HG03558 (cell line): ENCODE measurements around the gene ABHD12.
"Not testable (repeated sequence)": the region's sequence is repeated elsewhere in the genome, so short reads cannot be mapped to it uniquely, and the experiment has no call there.

Experiments
- ATAC-seq: cut with Tn5 transposase; IDR thresholded peaks from one replicate; pipeline ENCODE4 v1.9.1; 2021; ENCODE audit warnings: moderate number of reproducible peaks; ENCODE audit not compliant: unreplicated experiment; ENCODE audit errors: extremely low read depth

ABHD12 gene

DNA sequence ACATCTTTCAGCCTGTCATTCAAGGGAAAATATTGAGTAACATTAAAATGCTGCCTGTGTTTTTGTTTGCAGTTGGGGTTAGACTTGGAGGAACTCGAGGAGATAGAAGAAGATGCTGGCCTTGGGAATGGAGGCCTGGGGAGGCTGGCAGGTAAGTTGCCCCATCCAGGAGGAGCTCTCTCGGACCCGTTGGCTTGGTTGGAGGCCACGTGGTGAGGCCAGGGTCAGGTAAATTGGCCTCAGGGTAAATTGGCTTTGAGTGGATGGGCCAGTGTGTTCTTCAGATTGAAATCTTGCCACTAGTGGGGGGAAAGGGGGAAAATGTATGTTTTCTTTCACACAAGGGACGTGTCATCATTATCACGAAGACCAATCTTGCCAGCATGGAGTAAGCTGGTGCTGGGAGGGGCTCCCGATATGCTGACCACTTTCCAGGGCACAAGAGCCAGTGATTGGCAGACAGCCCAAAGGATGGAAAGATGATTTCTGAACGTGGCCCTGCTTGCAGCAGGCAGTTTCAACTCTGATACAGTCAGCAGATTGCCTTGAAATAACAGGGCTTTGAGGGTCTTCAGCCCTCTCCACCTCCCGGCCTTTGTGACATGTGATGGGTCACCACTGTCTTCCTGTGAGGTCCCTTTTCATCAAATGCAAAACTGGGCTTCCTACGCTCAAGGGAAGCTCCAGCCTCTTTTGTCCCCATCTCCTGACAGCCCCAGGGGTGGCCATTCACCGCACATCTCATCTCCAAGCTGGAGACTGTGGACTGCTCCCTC lies 121.4 kb downstream of the ABHD12 start:
- no peak for ATAC-seq

DNA sequence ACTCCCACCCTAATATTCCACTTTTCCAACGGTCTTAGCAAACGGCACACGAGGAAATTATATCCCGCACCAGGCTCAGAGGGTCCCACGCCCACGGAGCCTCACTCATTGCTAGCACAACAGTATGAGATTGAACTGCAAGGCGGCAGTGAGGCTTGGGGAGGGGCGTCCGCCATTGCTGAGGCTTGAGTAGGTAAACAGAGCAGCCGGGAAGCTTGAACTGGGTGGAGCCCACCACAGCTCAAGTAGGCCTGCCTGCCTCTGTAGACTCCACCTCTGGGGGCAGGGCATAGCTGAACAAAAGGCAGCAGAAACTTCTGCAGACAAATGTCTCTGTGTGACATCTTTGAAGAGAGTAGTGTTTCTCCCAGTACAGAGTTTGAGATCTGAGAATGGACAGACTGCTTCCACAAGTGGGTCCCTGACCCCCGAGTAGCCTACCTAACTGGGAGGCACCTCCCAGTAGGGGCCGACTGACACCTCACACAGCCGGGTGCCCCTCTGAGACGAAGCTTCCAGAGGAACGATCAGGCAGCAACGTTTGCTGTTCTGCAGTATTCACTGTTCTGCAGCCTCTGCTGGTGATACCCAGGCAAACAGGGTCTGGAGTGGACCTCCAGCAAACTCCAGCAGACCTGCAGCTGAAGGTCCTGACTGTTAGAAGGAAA lies 129.7 kb downstream of the ABHD12 start:
- ATAC-seq = not testable (repeated sequence)

DNA sequence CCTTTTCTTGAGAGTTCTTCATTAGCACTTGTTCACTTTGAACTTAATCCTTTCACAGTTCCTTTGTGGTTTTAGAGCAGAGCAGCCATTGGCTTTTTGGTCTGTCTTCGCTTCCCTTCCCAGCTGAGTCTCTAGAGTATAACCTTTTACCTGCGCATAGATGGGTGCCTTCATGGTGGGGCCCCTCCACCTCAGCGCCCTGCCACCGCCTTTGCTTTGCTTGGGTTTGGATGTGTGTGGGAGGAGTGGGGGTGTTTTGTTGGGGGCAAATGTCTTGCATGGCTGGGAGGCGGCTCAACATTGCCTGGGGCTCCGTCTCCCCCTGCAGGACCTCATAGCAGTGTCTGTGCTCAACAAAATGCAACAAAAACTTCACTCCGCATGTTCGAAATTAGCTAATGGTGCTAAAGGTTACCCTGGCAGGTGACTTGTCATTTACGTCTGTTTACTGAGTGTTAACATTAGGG lies 130.8 kb downstream of the ABHD12 start:
- no peak for ATAC-seq

DNA sequence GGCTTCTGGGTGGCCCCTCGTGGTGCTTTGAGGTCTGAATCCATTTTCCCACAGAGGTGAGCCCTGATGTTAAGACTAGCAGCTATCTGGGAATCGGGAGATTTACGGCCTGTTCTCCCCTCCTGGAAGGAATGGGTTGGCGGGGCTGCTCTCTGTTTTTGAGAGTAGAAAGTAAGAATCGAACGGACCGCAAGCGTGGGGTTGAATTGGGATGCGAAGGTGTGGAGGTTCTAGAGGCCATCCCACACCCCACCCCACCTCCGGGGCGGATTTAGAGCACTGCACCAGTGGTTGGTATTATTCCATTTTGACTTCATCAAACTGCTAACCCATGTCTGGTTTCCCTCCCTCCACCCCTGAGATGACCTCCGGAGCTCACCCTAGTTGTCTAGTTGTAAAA lies 131.3 kb downstream of the ABHD12 start:
- no peak for ATAC-seq

DNA sequence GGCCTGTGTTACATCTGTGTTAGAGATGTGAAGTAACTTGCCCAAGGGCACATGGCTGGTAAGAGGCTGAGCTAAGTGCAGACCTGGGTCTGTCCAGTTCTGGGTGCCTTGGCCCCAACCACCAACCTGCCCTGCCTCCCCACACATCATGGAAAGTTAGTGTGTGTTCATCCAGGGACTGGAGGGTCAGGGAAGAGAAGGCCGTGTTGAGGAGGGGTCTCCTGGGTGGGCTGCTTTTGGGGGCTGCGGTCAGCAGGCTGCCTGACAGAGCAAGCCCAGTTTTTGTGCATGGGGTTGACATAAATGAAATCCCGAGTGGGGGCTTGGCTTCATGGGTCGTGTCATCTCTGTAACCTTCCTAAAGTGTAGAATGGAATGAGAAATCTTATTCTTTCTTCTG lies 131.8 kb downstream of the ABHD12 start:
- no peak for ATAC-seq

DNA sequence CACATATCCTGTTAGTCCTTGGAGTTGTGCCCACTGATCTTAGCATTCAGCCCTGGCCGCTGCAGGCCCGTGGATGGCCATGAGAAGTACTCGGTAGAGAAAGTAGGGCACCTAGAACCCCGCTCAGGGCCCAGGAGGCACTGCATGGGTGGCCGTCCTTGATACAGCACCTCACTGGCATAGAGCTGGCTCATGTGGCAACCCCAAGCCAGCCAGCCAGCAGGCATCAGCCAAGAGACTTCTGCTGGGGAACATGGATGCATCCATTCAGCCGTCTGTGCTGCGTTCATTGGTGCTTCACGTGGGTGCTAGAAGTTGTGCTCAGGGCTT lies 132.2 kb downstream of the ABHD12 start:
- ATAC-seq = no peak

DNA sequence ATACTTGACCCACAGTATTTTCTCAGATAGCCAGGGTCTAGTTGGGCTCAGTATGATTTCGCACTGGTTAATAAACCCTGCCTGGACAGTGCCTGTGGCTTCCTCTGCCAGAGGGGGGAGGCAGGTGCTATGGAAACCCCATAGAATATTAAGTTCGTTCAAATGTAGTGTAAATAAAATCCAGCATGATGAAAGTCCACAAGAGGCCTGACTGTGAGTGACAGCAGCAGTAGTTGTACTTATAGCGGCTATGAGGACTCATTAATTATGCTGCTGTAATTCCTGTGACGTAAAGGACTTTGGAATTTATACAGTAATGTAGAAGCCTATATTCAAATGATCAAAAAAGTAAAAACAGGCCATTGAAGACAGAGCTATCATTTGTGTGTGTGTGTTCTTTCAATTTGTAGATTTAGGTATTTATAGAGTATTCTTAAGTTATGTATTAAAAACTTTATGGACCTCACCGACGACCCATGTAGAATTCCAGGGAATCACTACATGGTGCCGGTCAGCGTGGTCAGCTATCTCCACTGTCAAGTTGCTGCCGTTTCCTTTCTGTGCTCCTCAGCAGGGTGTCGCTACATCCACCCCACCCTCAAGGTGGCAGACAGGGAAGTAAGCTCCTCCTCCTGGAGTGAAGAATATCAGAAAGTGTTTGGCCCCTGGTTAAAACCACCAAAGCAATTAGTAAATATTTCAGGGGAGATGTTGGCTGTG lies 132.7 kb downstream of the ABHD12 start:
- ATAC-seq = no peak

DNA sequence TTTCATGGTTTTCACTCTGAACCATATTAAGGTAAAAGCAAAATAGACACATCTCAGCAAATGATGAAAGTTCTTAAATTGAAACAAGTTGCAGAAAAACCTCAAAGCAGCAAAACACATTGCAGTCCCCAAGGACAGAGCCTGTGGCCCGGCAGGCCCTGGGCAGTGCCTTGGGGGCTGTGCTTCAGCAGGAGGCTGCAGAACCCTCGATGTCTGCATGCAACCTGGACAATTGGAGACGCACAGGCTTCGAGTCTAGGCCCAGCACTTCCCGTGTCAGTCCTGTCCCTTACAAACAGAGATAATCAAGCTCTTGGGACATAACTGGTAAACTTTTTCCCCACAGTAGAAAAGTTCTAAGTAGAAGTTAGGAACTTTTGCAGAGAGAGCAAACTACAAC lies 133.5 kb downstream of the ABHD12 start:
- no peak for ATAC-seq

DNA sequence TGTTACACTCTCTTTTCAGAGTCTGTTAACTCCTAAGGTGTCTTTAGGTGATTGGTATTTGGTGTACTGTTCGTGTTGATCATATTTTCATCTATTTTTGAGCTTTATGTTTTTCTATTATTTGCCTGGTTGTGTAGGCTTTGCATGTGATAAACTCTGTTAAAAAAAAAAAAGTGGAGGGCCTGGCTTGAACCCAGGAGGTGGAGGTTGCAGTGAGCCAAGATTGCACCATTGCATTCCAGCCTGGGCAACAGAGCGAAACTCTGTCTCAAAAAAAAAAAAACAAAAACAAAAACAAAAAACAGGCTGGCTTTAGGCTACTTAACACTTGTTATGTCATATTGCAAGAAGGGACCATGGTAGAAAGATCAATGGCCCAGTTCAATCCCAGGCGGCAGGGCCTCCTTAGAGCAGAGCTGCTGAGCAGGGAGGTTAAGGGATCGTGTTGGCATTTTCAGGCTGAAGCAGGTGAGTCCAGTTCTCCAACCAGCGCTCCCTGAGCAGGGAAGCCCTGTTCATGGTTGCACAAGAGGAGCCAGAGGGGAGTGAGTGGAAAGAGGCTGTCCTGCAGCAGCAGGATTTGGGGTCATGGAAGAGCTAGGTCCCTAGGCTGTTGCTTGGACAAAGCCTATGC lies 134.3 kb downstream of the ABHD12 start:
- no peak for ATAC-seq

DNA sequence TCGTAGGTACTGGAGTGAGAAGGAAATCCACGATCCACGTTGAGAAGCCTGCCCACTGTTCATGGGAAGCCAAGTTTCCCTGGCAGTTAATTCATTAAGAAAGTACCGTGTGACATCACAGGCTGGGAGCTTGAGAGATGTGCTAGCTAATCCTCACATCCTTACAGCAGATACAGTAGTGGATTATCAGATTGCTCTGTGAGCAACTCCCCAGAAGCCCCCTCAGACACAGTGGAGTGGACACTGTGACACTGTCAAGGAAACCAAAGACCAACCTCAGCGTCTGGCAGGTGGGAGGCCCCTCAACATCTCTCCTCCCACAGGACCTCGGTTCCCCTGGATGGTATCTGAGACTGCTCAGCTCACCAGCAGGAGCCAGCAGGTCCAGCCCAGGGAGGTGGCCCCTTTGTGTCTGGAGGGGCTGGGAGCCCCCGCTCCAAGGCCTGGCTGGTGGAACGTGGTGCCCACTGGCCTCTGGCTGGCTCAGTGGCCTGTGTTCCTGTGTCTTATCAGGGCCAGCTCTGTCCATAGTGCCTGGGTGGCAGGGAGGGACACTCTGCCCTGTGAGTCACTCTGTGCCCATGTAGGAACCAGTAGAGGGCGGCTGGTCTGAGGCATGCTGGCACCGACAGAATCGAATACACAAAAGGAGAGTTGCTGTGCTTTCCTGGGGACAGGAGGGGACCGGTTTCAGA lies 135.5 kb downstream of the ABHD12 start:
- no peak for ATAC-seq

DNA sequence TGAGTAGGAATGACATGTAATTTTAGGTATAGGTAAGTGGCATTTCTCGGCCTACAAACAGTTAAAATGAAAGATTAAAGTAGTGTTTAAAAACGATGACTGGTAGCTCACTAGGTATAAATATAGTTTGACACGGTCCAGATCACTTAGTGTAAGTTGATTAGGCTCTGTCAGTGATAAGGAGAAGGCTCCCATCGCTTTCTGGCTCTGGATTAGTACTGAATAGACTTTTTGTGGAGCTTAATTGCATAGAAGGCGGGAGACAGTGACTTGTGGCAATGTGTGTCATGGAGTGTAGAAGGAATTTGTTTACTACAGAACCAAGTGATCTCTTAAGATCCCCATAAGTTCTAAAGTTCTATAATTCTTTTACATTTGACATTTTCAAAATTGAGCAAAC lies 136.1 kb downstream of the ABHD12 start:
- ATAC-seq = no peak

DNA sequence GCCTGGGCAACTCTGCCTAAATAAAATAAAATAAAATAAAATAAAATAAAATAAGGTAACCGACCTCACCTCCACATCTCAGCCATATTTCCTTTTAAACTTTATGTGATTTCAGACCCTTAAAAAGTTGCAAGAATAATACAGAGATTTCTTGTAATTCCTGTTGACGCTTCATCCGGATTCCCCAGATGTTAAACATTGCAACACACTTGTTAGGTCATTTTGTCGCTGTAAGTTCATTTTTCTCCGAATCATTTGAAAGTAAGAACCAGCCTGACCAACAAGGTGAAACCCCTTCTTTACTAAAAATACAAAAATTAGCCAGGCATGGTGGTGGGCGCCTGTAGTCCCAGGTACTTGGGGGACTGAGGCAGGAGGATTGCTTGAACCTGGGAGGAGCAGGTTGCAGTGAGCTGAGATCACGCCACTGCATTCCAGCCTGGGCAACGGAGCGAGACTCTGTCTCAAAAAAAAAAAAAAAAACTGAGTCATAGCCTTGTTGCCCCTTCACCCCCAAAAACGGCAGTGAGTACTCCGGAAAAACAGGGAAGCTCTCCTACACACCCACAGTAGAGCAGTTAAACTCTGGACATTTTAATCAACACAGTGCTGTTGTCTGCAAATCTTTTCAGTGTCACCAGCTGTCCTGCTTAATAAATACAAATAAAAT lies 136.9 kb downstream of the ABHD12 start:
- no peak for ATAC-seq

DNA sequence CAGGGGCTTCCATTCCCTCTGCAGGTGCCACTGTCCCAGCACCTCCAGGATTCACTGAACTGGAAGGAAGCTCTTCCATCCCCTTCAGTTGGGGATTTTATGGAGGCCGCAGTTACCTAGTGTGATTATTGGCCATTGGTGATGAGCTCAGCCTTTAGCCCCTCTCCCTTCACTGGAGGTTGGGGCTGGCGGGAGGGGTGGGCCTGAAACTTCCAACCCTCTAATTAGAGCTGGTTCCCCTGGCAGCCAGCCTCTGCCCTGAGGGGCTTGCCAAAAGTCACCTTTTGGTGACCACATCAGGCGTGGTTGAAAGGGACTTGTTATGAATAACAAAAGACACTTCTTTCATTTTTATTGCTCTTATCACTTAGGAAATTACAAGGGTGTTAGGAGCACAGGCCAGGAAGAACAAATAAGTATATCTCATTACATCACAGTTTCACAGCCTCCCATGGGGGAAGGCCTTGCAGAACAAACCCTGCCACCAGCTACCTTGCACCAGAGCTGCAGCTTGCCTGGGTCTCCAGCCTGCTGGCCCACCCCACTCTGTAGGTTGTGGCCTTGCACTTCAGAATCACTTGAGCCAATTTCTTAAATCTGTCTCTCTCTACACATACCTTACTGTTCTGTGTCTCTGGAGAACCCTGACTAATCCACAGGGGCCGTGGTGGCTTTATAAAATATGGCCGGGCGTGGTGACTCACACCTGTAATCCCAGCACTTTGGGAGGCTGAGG lies 137.8 kb downstream of the ABHD12 start:
- no peak for ATAC-seq

DNA sequence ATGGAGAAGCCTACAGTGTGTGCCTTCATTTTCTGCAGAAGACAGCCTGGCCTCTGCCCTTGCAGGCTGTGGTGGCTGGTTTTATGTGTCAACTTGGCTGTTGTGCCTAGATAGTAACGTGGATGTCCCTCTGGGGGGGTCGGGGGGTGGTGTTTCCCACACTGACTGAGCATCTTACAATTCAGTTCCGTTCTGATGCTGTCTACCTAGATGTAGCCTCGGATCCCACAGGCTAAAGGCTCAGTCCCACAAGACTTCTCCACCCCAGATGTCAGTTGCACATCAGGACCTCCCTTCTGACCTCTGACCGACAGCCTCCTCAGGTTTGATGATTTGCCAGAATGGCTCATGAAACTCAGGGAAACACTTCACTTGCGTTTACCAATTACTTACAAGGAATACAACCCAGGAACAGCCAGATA lies 138.4 kb downstream of the ABHD12 start:
- ATAC-seq = no peak

DNA sequence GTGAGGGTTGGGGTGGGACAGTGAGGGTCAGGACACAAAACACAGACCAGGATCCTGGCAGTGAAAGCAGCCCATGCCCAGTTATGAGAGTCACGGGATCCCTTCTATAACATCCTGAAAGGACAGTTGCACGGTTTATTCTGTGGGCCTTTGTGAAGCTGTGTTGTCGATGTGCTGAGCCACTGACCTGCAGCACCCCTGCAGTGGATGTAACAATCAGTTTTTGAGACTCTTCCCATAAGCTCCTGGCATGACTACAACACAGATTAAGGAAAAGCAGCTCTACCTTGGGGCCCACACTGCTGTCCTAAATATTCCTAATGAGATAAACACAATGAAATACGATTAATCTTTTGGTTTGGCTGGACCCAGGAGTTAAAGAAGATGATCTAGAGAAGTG lies 139.1 kb downstream of the ABHD12 start:
- ATAC-seq = no peak

DNA sequence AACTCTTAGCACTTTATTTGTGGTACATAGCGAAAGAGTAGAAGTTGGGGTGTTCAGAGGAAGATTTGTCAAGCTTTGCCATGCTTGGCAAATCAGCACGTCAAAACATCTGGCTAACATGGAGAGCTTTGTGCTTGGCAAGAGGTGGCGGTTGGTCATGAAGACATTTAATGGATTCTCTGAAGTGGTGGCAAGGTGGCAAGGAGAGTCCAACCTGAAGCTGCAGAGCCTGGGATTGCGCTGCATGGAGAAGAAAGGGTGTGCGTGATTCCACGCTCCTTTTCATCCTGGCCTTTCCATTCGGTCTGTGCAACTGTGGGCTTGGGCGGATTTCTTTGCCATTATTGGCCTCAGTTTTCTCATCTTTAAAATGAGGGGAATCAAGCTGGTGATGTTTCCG lies 139.6 kb downstream of the ABHD12 start:
- no peak for ATAC-seq

DNA sequence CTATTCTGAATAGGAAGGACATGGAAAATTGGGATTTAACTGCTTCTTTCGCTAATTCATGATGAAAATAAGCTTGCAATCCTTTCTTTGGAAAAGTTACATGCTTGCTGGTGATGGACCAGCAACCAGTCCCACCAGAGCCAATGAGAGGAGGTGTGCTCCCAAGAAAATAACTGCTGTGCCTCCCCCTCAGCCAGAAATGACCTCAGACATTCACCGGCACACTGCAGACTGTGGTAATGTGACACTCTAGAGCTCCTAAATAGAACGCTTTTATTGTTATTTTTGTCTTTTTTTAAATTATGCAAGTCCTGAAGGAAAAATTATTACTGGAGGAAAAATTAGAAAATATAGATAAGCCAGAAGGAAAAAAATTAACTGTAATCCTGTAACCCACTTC lies 140.1 kb downstream of the ABHD12 start:
- no peak for ATAC-seq
